Fibroblast of lung (primary cell): ENCODE measurements around the gene APOBEC2.

ENCODE experiments used
- CTCF ChIP-seq, 2 donors: IDR thresholded peaks in 1 of 2; conservative IDR thresholded peaks in 1 of 2; 1 replicate in 1 of 2; 2 replicates in 1 of 2; pipeline ENCODE4 v1.5.1; 2011 to 2012; ENCODE audit warnings: low read length in 2 of 2, control low read depth in 1 of 2, inconsistent platforms in 1 of 2, low read depth in 1 of 2, mild to moderate bottlenecking in 1 of 2
- EZH2 ChIP-seq: IDR thresholded peaks from 2 replicates; pipeline ENCODE4 v1.5.1; 2012; ENCODE audit warnings: low read length, control low read depth, mild to moderate bottlenecking; ENCODE audit errors: missing control alignments

DNA sequence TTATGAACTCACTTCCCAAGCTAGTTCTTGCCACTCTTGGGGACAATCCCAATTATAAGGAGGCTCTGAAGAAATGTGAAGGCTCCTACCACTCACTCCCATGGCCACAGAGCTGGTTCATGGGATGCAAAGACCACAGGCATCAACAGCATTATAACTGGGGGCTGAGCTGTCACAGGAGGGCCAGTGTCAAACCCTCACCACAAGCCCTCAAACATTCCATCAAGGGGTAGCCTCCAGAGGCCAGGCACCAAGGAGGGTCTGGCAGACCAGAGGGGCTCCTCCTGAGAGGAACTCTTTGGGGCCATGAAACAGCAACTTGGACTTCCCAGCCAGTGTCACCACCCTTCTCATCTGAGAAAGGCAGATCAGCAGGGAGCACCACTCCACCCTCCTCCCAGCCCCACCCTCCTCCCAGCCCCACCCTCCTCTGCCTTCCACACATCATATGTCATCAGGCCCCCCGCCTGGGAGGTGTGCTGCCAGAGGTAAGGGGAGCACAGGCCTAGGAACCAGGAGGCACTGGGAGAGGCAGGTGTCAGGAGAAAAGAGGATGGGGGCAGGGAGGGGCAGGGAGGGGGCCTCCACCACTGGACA, 12.0 kb upstream of the APOBEC2 start:
- no peak for TF ChIP-seq CTCF (conservative IDR thresholded peaks at IDR 0.05 in 1 of 2, IDR thresholded peaks at IDR 0.05 in 1 of 2; ENCODE audit: low read depth in 1 of 2, low read length in 2 of 2)
- TF ChIP-seq EZH2 = no peak
